ENCODE results near the gene ZNF566.

ZNF566 gene

GRCh38 chr19:36441339-36441738 lies 48.0 kb downstream of the ZNF566 start:
- no peak for DNase-seq

- no peak for DNase-seq
Measured at GRCh38 chr19:36436531-36436930, 52.8 kb downstream of the ZNF566 start.

- no peak for DNase-seq
Measured at GRCh38 chr19:36423925-36424324, 65.4 kb downstream of the ZNF566 start.

GRCh38 chr19:36421749-36422481 lies 67.4 kb downstream of the ZNF566 start:
- no peak for DNase-seq

- DNase-seq, result no peak
Measured at GRCh38 chr19:36420961-36421748, 68.2 kb downstream of the ZNF566 start.

GRCh38 chr19:36418287-36419001 lies 70.9 kb downstream of the ZNF566 start, which contains the start of gene ZFP82:
TSS of gene ZFP82 (minus strand) at chr19:36418644. CDS start at chr19:36409789, 8,855 bp downstream.
- DNase-seq, result peak; percentile 69 to 74

- peak in 1 of 2 donors; percentile 1 for DNase-seq
Measured at GRCh38 chr19:36417752-36418286, 71.5 kb downstream of the ZNF566 start.

GRCh38 chr19:36409841-36410240 lies 79.5 kb downstream of the ZNF566 start:
- no peak for DNase-seq

GRCh38 chr19:36408101-36408500 lies 81.3 kb downstream of the ZNF566 start:
- DNase-seq, result no peak

- no peak for DNase-seq
Measured at GRCh38 chr19:36404498-36404897, 84.9 kb downstream of the ZNF566 start.

GRCh38 chr19:36401475-36401874 lies 87.9 kb downstream of the ZNF566 start:
- no peak for DNase-seq

- no peak for DNase-seq
Measured at GRCh38 chr19:36398571-36398970, 90.8 kb downstream of the ZNF566 start.
